DOHH2 (cell line): ENCODE data around the gene TUFT1.

ENCODE experiments used
- H3F3A ChIP-seq: fragments of 200-600 bp; sonication (generic), shearing (Covaris generic); 2 replicates; pipeline ENCODE4 v1.6.0; 2016; ENCODE audit warnings: antibody characterized with exemption, mild to moderate bottlenecking; ENCODE audit not compliant: control insufficient read depth, insufficient read depth
- H3K27ac ChIP-seq: fragments of 200-600 bp; sonication (generic); 2 replicates; pipeline ENCODE4 v1.5.1; 2014; ENCODE audit warnings: low read depth, mild to moderate bottlenecking, low read length, moderate library complexity
- H3K27me3 ChIP-seq: fragments of 200-600 bp; sonication (generic); 2 replicates; pipeline ENCODE4 v1.6.1; 2014; ENCODE audit warnings: mild to moderate bottlenecking, low read length, mixed read lengths; ENCODE audit not compliant: control insufficient read depth
- H3K36me3 ChIP-seq: fragments of 200-600 bp; sonication (generic); 2 replicates; pipeline ENCODE4 v1.6.1; 2014; ENCODE audit warnings: mild to moderate bottlenecking, low read length, moderate library complexity, mixed read lengths; ENCODE audit not compliant: control insufficient read depth
- H3K4me1 ChIP-seq: fragments of 200-600 bp; sonication (generic); 2 replicates; pipeline ENCODE4 v1.6.1; 2014; ENCODE audit warnings: mild to moderate bottlenecking, low read length, mixed read lengths; ENCODE audit not compliant: control insufficient read depth
- H3K4me2 ChIP-seq: fragments of 200-600 bp; sonication (generic); 2 replicates; pipeline ENCODE4 v1.6.0; 2014; ENCODE audit warnings: mild to moderate bottlenecking, low read length, moderate library complexity
- H3K4me3 ChIP-seq: fragments of 200-600 bp; sonication (generic); 2 replicates; pipeline ENCODE4 v1.5.1; 2014; ENCODE audit warnings: mild to moderate bottlenecking, low read length, mixed read lengths
- H3K79me2 ChIP-seq: fragments of 200-600 bp; sonication (generic); 2 replicates; pipeline ENCODE4 v1.6.1; 2014; ENCODE audit warnings: mild to moderate bottlenecking, low read length, mixed read lengths; ENCODE audit not compliant: control insufficient read depth
- H3K9me2 ChIP-seq: fragments of 200-600 bp; sonication (generic); replicated peaks from 2 replicates; pipeline ENCODE4 v1.6.1; 2014; ENCODE audit warnings: mild to moderate bottlenecking, low read length, mixed read lengths; ENCODE audit not compliant: control insufficient read depth
- H3K9me3 ChIP-seq: fragments of 200-600 bp; sonication (generic); 2 replicates; pipeline ENCODE4 v1.6.1; 2014; ENCODE audit warnings: antibody characterized with exemption, low read length, mixed read lengths; ENCODE audit not compliant: control insufficient read depth, insufficient read depth
- H4K20me1 ChIP-seq: fragments of 200-600 bp; sonication (generic); 2 replicates; pipeline ENCODE4 v1.6.0; 2014; ENCODE audit warnings: low read depth, mild to moderate bottlenecking, antibody characterized with exemption, low read length, moderate library complexity; ENCODE audit not compliant: control insufficient read depth, insufficient read depth
- CTCF ChIP-seq: fragments of 200-600 bp; sonication (generic); IDR thresholded peaks from one replicate; pipeline ENCODE4 v1.5.1; 2014; ENCODE audit warnings: antibody characterized with exemption, mild to moderate bottlenecking, low read depth, low read length; ENCODE audit not compliant: poor library complexity, severe bottlenecking
- EZH2phosphoT487 ChIP-seq: fragments of 200-600 bp; sonication (generic); IDR thresholded peaks from 2 replicates; pipeline ENCODE4 v1.6.1; 2017; ENCODE audit warnings: borderline replicate concordance, mild to moderate bottlenecking, antibody characterized with exemption, low read length, moderate library complexity, mixed read lengths

The TUFT1 gene

DNA sequence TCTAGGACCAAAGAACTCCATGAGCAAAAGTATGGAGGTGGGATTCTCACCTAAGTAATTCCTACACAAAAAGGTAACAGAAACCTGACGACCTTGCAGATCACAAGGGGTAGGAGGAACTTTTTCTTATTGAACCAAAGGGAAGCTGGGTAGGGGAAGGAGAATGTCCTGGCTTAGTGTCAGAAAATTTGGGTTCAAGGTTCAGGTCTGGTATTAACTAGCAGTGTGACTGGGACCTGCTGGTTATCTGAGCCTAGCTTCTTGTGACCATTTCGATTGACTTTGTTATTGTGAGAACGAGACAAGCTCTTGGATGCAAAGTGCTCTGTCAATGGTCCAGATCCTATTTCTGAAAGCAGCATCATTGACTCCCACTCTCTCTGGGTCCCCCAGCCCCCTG, 66.7 kb downstream of the TUFT1 start:
- Histone ChIP-seq H3K27me3 (0 out of 2 replicates have a peak, but pooled peaks cover 14% of the 10 kb centered on the region), H3K9me3 (no peaks in the 10 kb centered on the region), H3K36me3 (no peaks in the 10 kb centered on the region; the same call in 1 of the 2 replicates), H3K4me2 (no peak overlapping the region), H3F3A (no peaks in the 10 kb centered on the region), H3K79me2 (no peaks in the 10 kb centered on the region; the same call in 1 of the 2 replicates), H3K4me1 (peaks cover 8% of the 10 kb centered on the region), H4K20me1 (no peaks in the 10 kb centered on the region), H3K27ac (no peak overlapping the region), H3K9me2 (no peaks in the 10 kb centered on the region), H3K4me3 (no peak overlapping the region)
- TF ChIP-seq EZH2phosphoT487 (no peak), CTCF (no peak)

- Histone ChIP-seq H3K27me3 (0 out of 2 replicates have a peak, but pooled peaks cover 10% of the 10 kb centered on the region), H3K27ac (no peak overlapping the region), H3K36me3 (peaks cover 3% of the 10 kb centered on the region; the same call in 1 of the 2 replicates), H3K9me2 (no peaks in the 10 kb centered on the region), H3K4me2 (no peak overlapping the region), H3K4me1 (peaks cover 18% of the 10 kb centered on the region), H3K79me2 (peaks cover 26% of the 10 kb centered on the region), H3K9me3 (no peaks in the 10 kb centered on the region), H4K20me1 (no peaks in the 10 kb centered on the region), H3K4me3 (no peak overlapping the region), H3F3A (no peaks in the 10 kb centered on the region)
- TF ChIP-seq EZH2phosphoT487 (no peak), CTCF (no peak)
Observed at GRCh38 chr1:151610142-151610541, 70.0 kb downstream of the TUFT1 start.

DNA sequence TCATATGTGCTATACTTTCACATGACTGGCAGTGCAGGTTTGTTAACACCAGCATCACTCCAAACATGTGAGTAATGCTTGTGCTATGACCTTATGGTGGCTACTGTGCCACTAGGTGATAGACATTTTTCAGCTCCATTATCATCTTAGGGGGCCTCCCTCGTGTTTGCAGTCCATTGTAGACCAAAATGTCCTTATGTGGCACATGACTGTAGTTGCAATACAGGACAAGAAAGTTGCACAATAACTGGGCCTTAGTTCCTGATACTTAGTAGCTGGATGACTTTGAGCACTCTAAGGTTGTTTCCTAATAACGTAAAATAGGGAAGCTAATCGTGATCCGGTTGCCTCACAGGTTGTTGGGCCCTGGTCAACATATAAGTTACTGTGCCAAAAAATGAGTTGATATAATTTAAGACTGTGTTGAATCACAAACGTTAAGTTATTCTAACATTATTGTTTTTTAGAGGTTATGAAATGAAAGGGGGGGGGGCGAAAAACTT, 71.2 kb downstream of the TUFT1 start:
- peaks cover 18% of the 10 kb centered on the region for H3K4me1 ChIP-seq
- H4K20me1 ChIP-seq = 0 out of 2 replicates have a peak, but pooled peaks cover 3% of the 10 kb centered on the region
- H3K4me3 ChIP-seq = peak overlapping the region; percentile 98

More for the DNA sequence above, 71.2 kb downstream of the TUFT1 start:
- Histone ChIP-seq H3K9me3 (no peaks in the 10 kb centered on the region), H3K4me2 (peak overlapping the region; percentile 99), H3K79me2 (peaks cover 38% of the 10 kb centered on the region), H3K27ac (no peak overlapping the region), H3K9me2 (no peaks in the 10 kb centered on the region), H3F3A (no peaks in the 10 kb centered on the region; the same call in 1 of the 2 replicates), H3K36me3 (peaks cover 3% of the 10 kb centered on the region), H3K27me3 (0 out of 2 replicates have a peak, but pooled peaks cover 8% of the 10 kb centered on the region)
- TF ChIP-seq CTCF = no peak
- TF ChIP-seq EZH2phosphoT487 = no peak
